H4 (cell line): Measurements from ENCODE around the gene CELF1. TPM values are rescaled to one million over a fixed set of nuclear protein-coding genes. Genes with fewer than 3 reads are reported as not detected.
"Not testable (repeated sequence)": the region's sequence is repeated elsewhere in the genome, so short reads cannot be mapped to it uniquely, and the experiment has no call there.

Experiments used
- DNase-seq: peaks from one replicate; pipeline ENCODE4 v3.0.0-alpha.2; 2015; ENCODE audit warnings: low spot score
- total RNA-seq: library from RNA; depleted of rRNA; stranded (reverse); fragments of >200 nt; shearing (Covaris generic); gene quantifications from 2 replicates; pipeline ENCODE4 v1.2.3, GENCODE V29; 2014

The CELF1 gene
- total RNA-seq, 1 experiment from 2014 or later, result 58.8 TPM

DNA sequence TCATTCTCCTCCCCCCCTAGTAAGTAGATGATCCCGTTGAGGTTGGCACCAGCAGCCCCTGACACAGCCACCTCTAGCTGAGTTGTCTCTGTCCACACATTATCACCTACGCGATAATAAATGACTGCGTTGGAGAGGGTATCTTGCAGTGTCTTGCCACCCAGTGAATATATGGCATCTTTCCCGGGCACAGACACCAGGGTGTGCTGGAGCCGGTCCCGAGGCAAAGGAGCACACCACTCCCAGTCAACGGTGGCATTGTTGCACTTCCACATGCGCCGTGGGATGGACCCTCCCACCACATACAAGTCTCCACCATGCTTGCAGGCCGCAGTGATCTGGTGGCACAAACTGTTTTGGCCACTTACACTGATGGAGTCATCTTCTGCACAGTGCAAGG, 20.4 kb upstream of the CELF1 start:
- DNase-seq, result no peak

GRCh38 chr11:47572715-47573255, 19.9 kb upstream of the CELF1 start:
- DNase-seq, result no peak

- DNase-seq, result no peak
Observed at GRCh38 chr11:47571895-47572294, 19.0 kb upstream of the CELF1 start.

DNA sequence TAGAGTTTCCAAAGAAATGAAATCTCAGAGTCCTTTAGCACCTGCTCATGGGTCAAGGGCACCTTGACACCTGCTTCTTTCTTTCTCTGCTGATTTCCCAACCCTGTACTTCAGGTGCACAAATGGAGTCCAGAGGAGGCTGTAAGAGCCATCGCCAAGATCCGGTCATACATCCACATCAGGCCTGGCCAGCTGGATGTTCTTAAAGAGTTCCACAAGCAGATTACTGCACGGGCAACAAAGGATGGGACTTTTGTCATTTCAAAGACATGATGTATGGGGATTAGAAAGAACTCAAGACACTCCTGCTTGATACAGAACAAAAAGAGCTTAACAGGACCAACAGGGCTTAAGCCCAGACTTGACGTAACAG, 18.4 kb upstream of the CELF1 start:
- DNase-seq, result no peak

DNA sequence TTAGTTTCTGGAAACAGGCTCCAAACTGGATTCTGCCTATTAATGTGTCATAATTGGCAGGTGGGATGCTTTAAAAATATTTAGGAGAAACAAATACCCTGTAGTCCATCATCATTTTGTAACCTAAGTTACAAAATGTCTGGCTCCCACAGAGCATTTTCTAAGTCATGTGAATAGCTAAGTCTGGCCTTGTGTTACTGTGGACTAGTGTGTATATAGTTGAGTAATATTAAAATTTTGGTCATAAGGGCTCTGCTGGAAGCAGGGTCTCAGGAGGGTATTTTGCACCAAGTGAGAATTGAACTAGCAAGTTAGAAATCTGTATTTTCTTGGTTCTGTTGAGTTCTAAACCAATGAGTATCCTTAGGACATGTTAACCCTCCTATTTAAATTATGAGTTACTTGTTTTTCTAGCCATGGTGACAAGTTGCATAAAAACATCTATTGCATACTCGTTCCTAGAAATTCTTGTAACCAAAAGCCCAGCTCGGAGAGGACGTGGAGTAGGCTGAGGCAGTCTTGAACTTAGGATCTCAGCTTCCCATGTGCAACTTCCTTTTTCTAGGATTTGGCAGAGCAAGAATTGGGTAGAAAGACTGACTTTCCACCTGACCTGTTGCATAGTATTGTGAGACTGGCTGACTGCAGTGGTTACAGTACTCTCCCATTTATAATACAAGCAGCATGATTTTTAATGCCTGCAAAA, 17.9 kb upstream of the CELF1 start:
- no peak for DNase-seq

DNA sequence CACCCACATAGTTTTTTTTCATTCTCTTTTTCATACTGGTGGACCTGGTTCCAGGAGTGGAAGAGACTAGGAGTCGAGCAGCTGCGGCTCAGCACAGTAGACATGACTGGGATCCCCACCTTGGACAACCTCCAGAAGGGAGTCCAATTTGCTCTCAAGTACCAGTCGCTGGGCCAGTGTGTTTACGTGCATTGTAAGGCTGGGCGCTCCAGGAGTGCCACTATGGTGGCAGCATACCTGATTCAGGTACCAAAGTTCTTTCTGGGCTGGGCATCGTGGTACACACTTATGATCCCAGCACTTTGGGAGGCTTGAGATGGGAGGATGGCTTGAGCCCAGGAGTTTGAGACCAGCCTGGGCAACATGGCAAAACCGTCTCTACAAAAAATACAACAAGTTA, 16.7 kb upstream of the CELF1 start:
- no peak for DNase-seq

DNA sequence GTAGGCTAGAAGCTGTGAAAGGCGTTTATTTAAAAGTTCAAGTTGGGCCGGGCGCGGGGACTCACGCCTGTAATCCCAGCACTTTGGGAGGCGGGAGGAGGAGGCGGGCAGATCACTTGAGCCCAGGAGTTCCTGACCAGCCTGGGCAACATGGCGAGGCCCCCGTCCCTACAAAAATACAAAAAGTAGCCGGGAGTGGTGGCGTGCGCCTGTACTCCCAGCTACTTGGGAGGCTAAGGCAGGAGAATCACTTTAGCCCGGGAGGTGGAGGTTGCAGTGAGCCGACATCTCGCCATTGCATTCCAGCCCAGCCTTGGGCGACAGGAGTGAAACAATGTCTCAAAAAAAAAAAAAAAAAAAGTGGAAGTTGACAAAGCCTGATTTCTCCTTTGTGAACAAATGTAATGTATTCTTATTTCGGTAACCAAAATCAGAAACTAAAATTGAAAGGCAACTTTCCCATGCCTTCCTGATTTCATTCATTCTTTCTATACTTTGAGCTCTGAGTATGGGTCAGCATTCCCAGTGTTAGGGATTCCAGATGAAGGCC, 13.3 kb upstream of the CELF1 start:
- DNase-seq, result no peak

DNA sequence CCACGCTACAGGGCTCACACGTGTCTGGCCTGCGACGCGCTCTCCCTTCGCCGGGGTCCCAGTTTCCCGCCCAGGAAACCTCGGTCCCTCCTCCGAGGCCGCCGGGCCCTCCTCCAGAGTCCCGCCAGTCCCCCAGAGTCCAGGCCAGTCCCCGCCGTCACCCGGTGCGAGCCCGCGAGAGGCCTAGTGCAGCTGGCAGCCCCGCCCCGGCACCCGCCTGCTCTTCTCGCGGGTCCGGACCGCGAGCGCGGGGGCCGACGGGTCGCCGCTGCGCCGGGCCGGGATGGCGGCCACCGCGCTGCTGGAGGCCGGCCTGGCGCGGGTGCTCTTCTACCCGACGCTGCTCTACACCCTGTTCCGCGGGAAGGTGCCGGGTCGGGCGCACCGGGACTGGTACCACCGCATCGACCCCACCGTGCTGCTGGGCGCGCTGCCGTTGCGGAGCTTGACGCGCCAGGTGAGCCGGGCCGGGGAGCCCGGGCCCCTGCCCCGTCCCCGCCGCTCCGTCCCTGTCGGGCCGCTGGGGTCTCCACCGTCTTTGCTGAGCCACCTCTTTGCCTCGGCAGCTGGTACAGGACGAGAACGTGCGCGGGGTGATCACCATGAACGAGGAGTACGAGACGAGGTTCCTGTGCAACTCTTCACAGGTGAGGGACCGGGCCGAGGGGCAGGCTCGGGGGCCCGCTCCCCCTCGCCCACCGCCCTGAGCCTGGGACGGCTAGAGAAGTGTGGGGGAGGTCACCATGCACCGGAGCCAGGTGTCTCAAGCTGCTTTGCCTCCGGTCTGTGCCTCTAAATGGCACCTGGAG, 12.6 kb upstream of the CELF1 start, which contains the start of gene PTPMT1:
PTPMT1 (plus strand) TSS at position 260 of the 809 bp plus-strand sequence; CDS start at position 284, 24 bp downstream.
- peak; percentile 51 for DNase-seq

GRCh38 chr11:47564933-47565339, 12.0 kb upstream of the CELF1 start:
- DNase-seq, result no peak

DNA sequence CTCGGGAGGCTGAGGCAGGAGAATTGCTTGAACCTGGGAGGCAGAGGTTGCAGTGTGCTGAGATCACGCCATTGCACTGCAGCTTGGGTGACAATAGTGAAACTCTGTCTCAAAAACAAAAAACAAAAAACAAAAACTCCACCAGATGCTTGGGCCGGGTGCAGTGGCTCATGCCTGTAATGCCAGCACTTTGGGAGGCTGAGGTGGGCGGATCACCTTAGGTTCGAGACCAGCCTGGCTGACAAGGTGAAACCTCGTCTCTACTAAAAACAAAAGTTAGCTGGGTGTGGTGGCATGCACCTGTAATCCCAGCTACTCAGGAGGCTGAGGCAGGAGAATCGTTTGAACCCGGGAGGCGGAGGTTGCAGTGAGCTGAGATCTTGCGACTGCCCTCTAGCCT, 11.4 kb upstream of the CELF1 start:
- DNase-seq, result not testable (repeated sequence)

DNA sequence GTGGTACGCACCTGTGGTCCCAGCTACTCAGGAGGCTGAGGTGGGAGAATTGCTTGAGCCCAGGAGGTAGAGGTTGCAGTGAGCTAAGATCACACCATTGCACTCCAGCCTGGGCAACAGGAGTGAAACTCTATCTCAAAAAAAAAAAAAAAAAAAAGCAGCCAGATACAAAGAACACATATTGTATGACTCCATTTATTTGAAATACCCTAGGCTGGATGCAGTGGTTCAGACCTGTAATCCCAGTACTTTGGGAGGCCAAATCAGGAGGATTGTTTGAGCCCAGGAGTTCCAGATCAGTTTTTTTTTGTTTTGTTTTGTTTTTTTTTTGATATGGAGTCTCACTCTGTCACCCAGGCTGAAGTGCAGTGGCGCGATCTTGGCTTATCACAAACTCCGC, 9.5 kb upstream of the CELF1 start:
- DNase-seq, result not testable (repeated sequence)

DNA sequence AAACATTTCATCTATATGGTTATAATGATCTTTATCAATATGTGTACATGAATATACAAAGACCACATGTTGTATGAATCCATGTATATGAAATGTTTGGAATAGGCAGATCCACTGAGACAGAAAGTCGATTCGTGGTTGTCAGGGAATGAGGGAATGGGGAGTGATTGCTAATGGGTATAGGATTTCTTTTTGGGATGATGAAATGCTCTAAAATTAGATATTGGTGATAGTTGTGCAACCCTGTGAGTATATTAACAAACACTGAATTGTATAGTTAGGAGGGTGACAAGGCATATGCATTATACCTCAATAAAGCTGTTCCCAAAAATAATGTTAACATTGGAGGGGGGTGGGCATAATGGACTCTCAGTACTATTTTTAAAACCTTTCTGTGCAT, 7.5 kb upstream of the CELF1 start:
- no peak for DNase-seq

- DNase-seq, result no peak
Observed at GRCh38 chr11:47558695-47559094, 5.8 kb upstream of the CELF1 start.

DNA sequence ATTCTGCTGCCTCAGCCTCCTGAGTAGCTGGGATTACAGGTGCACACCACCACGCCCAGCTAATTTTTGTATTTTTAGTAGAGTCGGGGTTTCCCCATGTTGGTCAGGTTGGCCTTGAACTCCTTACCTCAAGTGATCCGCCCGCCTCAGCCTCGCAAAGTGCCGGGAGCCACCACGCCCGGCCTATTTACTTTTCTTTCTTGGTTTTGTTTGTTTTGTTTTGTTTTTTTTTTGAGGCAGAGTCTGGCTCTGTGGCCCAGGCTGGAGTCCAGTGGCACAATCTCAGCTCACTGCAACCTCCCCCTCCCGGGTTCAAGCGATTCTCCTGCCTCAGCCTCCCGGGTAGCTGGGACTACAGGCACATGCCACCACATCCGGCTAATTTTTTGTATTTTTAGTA, 4.1 kb upstream of the CELF1 start:
- not testable (repeated sequence) for DNase-seq

DNA sequence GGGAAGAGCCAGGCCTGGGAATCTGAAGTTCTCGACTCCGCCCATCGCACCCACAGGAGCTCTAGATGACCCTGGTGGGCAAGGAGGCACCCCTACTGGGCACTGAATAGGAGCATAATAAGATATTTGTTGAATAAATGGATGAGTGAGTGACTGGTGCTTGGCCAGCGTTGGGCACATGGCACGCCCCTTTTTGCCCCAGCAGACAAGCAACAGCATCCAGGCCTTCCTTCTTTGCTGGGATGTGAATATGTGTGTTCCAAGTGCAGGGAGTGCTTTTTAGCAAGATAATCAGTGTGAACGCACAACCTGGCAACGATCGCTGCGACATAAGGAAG, 443 bp upstream of the CELF1 start:
- no peak for DNase-seq

- DNase-seq, result no peak
Observed at GRCh38 chr11:47552056-47552565, 821 bp downstream of the CELF1 start.

DNA sequence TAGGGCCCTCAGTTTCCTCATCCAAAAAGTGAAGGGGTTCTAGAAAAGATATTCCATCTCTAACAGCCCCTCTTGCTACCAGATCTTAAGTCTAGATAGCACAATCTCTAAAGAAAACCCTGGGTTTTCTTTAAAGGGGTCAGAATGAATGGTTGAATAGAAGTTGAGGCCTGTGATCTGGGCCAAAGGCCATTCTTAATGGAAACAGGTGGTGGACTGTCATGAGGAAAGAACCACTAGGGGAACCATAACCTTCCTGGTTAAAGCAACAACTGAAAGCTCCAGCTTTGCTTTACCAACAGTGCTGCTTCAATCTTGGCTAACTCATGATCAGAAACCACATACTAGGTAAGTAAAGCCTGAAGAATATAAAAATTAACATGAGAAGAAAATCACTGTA, 1.8 kb downstream of the CELF1 start:
- DNase-seq, result peak; percentile 42

GRCh38 chr11:47550288-47551047, 2.5 kb downstream of the CELF1 start:
- no peak for DNase-seq

GRCh38 chr11:47546274-47546673, 6.7 kb downstream of the CELF1 start:
- not testable (repeated sequence) for DNase-seq

GRCh38 chr11:47545298-47545697, 7.6 kb downstream of the CELF1 start:
- no peak for DNase-seq

GRCh38 chr11:47541070-47541469, 11.9 kb downstream of the CELF1 start:
- no peak for DNase-seq

- no peak for DNase-seq
Observed at GRCh38 chr11:47539681-47540039, 13.3 kb downstream of the CELF1 start.
